WTC11 (cell line): ENCODE data around the gene NSMCE3. TPM values are rescaled to one million over a fixed set of nuclear protein-coding genes. Genes with fewer than 3 reads are reported as not detected.

ENCODE experiments used
- ATAC-seq: fragments of 200-7000 bp; cut with Tn5 transposase; 2 replicates; pipeline ENCODE4 v1.10.0; 2021; ENCODE audit warnings: mild to moderate bottlenecking, moderate library complexity
- CTCF ChIA-PET: fragments of 300-600 bp; sonication (Branson Sonifier 250); formaldehyde crosslinking; loops from one replicate; lab custom pipeline; 2021; ENCODE audit warnings: antibody characterized with exemption; lab: Charles Lee
- POLR2A ChIA-PET: fragments of 350-600 bp; sonication (Branson Sonifier 250); formaldehyde crosslinking; loops from one replicate; lab custom pipeline; 2021; ENCODE audit warnings: antibody characterized with exemption; lab: Charles Lee
- DNase-seq: peaks from one replicate; pipeline ENCODE4 v3.0.0; 2021; ENCODE audit warnings: low spot score
- H3K27ac Mint-ChIP-seq: 2 replicates; pipeline ENCODE4 v1.8.0; 2021; ENCODE audit warnings: mixed read lengths
- H3K27me3 Mint-ChIP-seq: 2 replicates; pipeline ENCODE4 v1.8.0; 2021; ENCODE audit warnings: low read depth, mild to moderate bottlenecking, moderate library complexity, mixed read lengths
- H3K36me3 Mint-ChIP-seq: 2 replicates; pipeline ENCODE4 v1.8.0; 2021; ENCODE audit warnings: mixed read lengths
- H3K4me1 Mint-ChIP-seq: 2 replicates; pipeline ENCODE4 v1.8.0; 2022; ENCODE audit warnings: mixed read lengths
- H3K4me3 Mint-ChIP-seq: 2 replicates; pipeline ENCODE4 v1.8.0; 2021; ENCODE audit warnings: mild to moderate bottlenecking, moderate library complexity, mixed read lengths
- H3K9me3 Mint-ChIP-seq: 2 replicates; pipeline ENCODE4 v1.8.0; 2021; ENCODE audit warnings: mixed read lengths
- ARID4B ChIP-seq: sonication (generic); formaldehyde crosslinking; IDR thresholded peaks from 2 replicates; pipeline ENCODE4 v1.8.0; 2023; ENCODE audit warnings: missing genetic modification reagents, mild to moderate bottlenecking, borderline replicate concordance
- ATF2 ChIP-seq: sonication (generic); formaldehyde crosslinking; IDR thresholded peaks from 2 replicates; pipeline ENCODE4 v1.8.1; 2022; ENCODE audit warnings: low read depth, missing genetic modification reagents, borderline replicate concordance
- CBFB ChIP-seq: sonication (generic); formaldehyde crosslinking; IDR thresholded peaks from 2 replicates; pipeline ENCODE4 v1.8.1; 2022; ENCODE audit warnings: mild to moderate bottlenecking, low read depth, missing genetic modification reagents
- ESRRA ChIP-seq: sonication (generic); formaldehyde crosslinking; IDR thresholded peaks from 2 replicates; pipeline ENCODE4 v1.8.1; 2022; ENCODE audit warnings: mild to moderate bottlenecking, missing genetic modification reagents, borderline replicate concordance
- HMGA2 ChIP-seq: fragments of 250-450 bp; sonication (Bioruptor Pico); IDR thresholded peaks from 2 replicates; pipeline ENCODE4 v1.4.0; 2021; ENCODE audit warnings: mild to moderate bottlenecking, moderate library complexity
- KAT7 ChIP-seq: sonication (generic); formaldehyde crosslinking; IDR thresholded peaks from 2 replicates; pipeline ENCODE4 v1.8.1; 2023; ENCODE audit warnings: missing genetic modification reagents, mild to moderate bottlenecking, borderline replicate concordance
- MXD4 ChIP-seq: fragments of 250-450 bp; sonication (Bioruptor Pico); IDR thresholded peaks from 2 replicates; pipeline ENCODE4 v1.8.0; 2021; ENCODE audit warnings: mild to moderate bottlenecking, moderate library complexity, borderline replicate concordance
- NFE2L1 ChIP-seq: sonication (generic); formaldehyde crosslinking; IDR thresholded peaks from 2 replicates; pipeline ENCODE4 v1.8.1; 2023; ENCODE audit warnings: missing genetic modification reagents
- TP53 ChIP-seq: sonication (generic); formaldehyde crosslinking; IDR thresholded peaks from 2 replicates; pipeline ENCODE4 v1.8.1; 2023; ENCODE audit warnings: mild to moderate bottlenecking, missing genetic modification reagents
- ZNF281 ChIP-seq: sonication (generic); formaldehyde crosslinking; IDR thresholded peaks from 2 replicates; pipeline ENCODE4 v1.8.0; 2023; ENCODE audit warnings: mild to moderate bottlenecking, missing genetic modification reagents
- ZNF396 ChIP-seq: fragments of 250-450 bp; sonication (Bioruptor Pico); IDR thresholded peaks from 2 replicates; pipeline ENCODE4 v1.8.0; 2021; ENCODE audit warnings: mild to moderate bottlenecking, moderate library complexity, borderline replicate concordance
- ZNF416 ChIP-seq: fragments of 250-450 bp; sonication (Bioruptor Pico); IDR thresholded peaks from 2 replicates; pipeline ENCODE4 v1.9.0; 2021; ENCODE audit warnings: mild to moderate bottlenecking, inconsistent platforms
- ZNF423 ChIP-seq: fragments of 250-450 bp; sonication (Bioruptor Pico); IDR thresholded peaks from 2 replicates; pipeline ENCODE4 v2.1.2; 2022; ENCODE audit warnings: mild to moderate bottlenecking, moderate library complexity
- ZNF512 ChIP-seq: sonication (generic); formaldehyde crosslinking; IDR thresholded peaks from 2 replicates; pipeline ENCODE4 v1.8.1; 2022; ENCODE audit warnings: missing genetic modification reagents, borderline replicate concordance
- ZSCAN18 ChIP-seq: fragments of 250-450 bp; sonication (Bioruptor Pico); IDR thresholded peaks from 2 replicates; pipeline ENCODE4 v2.1.2; 2022; ENCODE audit warnings: mild to moderate bottlenecking, moderate library complexity
- total RNA-seq: library from RNA; stranded (reverse); gene quantifications from 3 replicates; pipeline ENCODE4 v1.2.3, GENCODE V29; 2021

The NSMCE3 gene
- total RNA-seq, 1 experiment from 2014 or later, result 6.6 TPM

GRCh38 chr15:29272219-29272618 lies 2.6 kb upstream of the NSMCE3 start (continued):
- no peak for TF ChIP-seq ZNF512 (CRISPR knock-in tag)
- TF ChIP-seq ESRRA (CRISPR knock-in tag), result no peak
- TF ChIP-seq NFE2L1 (CRISPR knock-in tag), result no peak
- TF ChIP-seq ZNF281 (CRISPR knock-in tag), result no peak
- TF ChIP-seq ATF2 (CRISPR knock-in tag), result no peak
- no peak for TF ChIP-seq ZNF416 (CRISPR knock-in tag)
- TF ChIP-seq HMGA2 (CRISPR knock-in tag), result no peak
- TF ChIP-seq TP53 (CRISPR knock-in tag), result no peak
- TF ChIP-seq KAT7, result no peak
- TF ChIP-seq ARID4B (CRISPR knock-in tag), result no peak
- no peak for TF ChIP-seq ZNF396 (CRISPR knock-in tag)
- TF ChIP-seq MXD4 (CRISPR knock-in tag), result no peak
- TF ChIP-seq ZSCAN18 (CRISPR knock-in tag), result no peak
- TF ChIP-seq, all 79 proteins: peak for 0

GRCh38 chr15:29270976-29271375 lies 1.4 kb upstream of the NSMCE3 start:
- TF ChIP-seq CBFB, result no peak
- no peak for TF ChIP-seq ARID4B (CRISPR knock-in tag)
- TF ChIP-seq ZNF423 (CRISPR knock-in tag), result no peak
- TF ChIP-seq ZNF281 (CRISPR knock-in tag), result no peak
- Mint-ChIP-seq H3K27me3 (no peaks in the 10 kb centered on the region), H3K4me1 (peaks cover 33% of the 10 kb centered on the region), H3K4me3 (no peak overlapping the region), H3K27ac (no peak overlapping the region), H3K9me3 (no peaks in the 10 kb centered on the region), H3K36me3 (no peaks in the 10 kb centered on the region)
- ATAC-seq (no peak), DNase-seq (no peak)
- POLR2A ChIA-PET, result no interaction called here
- CTCF ChIA-PET, result no interaction called here
